GM23248 (cell line): ENCODE measurements around the gene ZCCHC10. TPM values are rescaled to one million over a fixed set of nuclear protein-coding genes. Genes with fewer than 3 reads are reported as not detected.
"Not testable (repeated sequence)": the region's sequence is repeated elsewhere in the genome, so short reads cannot be mapped to it uniquely, and the experiment has no call there.

ENCODE experiments used
- DNase-seq: peaks from one replicate; pipeline ENCODE4 v3.0.0-alpha.2; 2015
- H2AFZ ChIP-seq: fragments of 200-600 bp; sonication (generic); 2 replicates; pipeline ENCODE4 v1.6.1; 2016; ENCODE audit warnings: antibody characterized with exemption
- H3F3A ChIP-seq: fragments of 200-600 bp; sonication (generic); 2 replicates; pipeline ENCODE4 v1.6.1; 2016; ENCODE audit warnings: mild to moderate bottlenecking, antibody characterized with exemption, mixed run types; ENCODE audit not compliant: insufficient read depth
- H3K27ac ChIP-seq: fragments of 200-600 bp; sonication (generic); 2 replicates; pipeline ENCODE4 v1.5.1; 2016; ENCODE audit warnings: mild to moderate bottlenecking
- H3K27me3 ChIP-seq: fragments of 200-600 bp; sonication (generic); replicated peaks from 2 replicates; pipeline ENCODE4 v1.6.1; 2016; ENCODE audit warnings: mild to moderate bottlenecking; ENCODE audit not compliant: insufficient read depth
- H3K36me3 ChIP-seq: fragments of 200-600 bp; sonication (generic); 2 replicates; pipeline ENCODE4 v1.6.1; 2016; ENCODE audit warnings: low read depth, mild to moderate bottlenecking
- H3K4me1 ChIP-seq: fragments of 200-600 bp; sonication (generic); 2 replicates; pipeline ENCODE4 v1.6.1; 2016; ENCODE audit warnings: mild to moderate bottlenecking; ENCODE audit not compliant: insufficient read depth
- H3K4me2 ChIP-seq: fragments of 200-600 bp; sonication (generic); one replicate; pipeline ENCODE4 v1.6.1; 2016; ENCODE audit warnings: mild to moderate bottlenecking; ENCODE audit not compliant: unreplicated experiment
- H3K4me3 ChIP-seq: fragments of 200-600 bp; sonication (generic); 2 replicates; pipeline ENCODE4 v1.5.1; 2016; ENCODE audit warnings: mild to moderate bottlenecking
- H3K79me2 ChIP-seq: fragments of 200-600 bp; sonication (generic); 2 replicates; pipeline ENCODE4 v1.6.1; 2016; ENCODE audit warnings: mild to moderate bottlenecking; ENCODE audit not compliant: insufficient read depth
- H3K9ac ChIP-seq: fragments of 200-600 bp; sonication (generic); 2 replicates; pipeline ENCODE4 v1.6.1; 2016; ENCODE audit warnings: mild to moderate bottlenecking
- H3K9me2 ChIP-seq: fragments of 200-600 bp; sonication (generic); 2 replicates; pipeline ENCODE4 v1.6.1; 2016; ENCODE audit warnings: mixed run types, mild to moderate bottlenecking, moderate library complexity; ENCODE audit not compliant: insufficient read depth
- H3K9me3 ChIP-seq: fragments of 200-600 bp; sonication (generic); one replicate; pipeline ENCODE4 v1.6.1; 2017; ENCODE audit warnings: low read depth
- H4K20me1 ChIP-seq: fragments of 200-600 bp; sonication (generic); 2 replicates; pipeline ENCODE4 v1.6.0; 2016; ENCODE audit not compliant: insufficient read depth
- EZH2 ChIP-seq: fragments of 200-600 bp; sonication (generic); IDR thresholded peaks from 2 replicates; pipeline ENCODE4 v1.6.1; 2018; ENCODE audit warnings: antibody characterized with exemption, mild to moderate bottlenecking; ENCODE audit not compliant: insufficient read depth, poor library complexity, severe bottlenecking
- EZH2phosphoT487 ChIP-seq: fragments of 200-600 bp; sonication (generic); IDR thresholded peaks from 2 replicates; pipeline ENCODE4 v1.6.1; 2018; ENCODE audit warnings: antibody characterized with exemption, moderate library complexity, mild to moderate bottlenecking, low read depth; ENCODE audit not compliant: insufficient read depth
- WGBS, 2 experiments: methylation state at CpG; one replicate each; pipeline ENCODE4 v1.1.6; 2015 to 2017; ENCODE audit warnings: low lambda C conversion rate in 2 of 2, low coverage in 1 of 2; ENCODE audit errors: missing lambda C conversion rate in 2 of 2; 5-methylcytosine and 5-hydroxymethylcytosine counted together
- in situ Hi-C: fragments of 300-500 bp; cut with MboI; formaldehyde crosslinking; loops from 2 replicates; pipeline ENCODE4 v1.15.0; 2020
- polyA plus RNA-seq: library from polyadenylated mRNA; unstranded; fragments of >200 nt; fragmentation: Nextera tagmentation; extraction: Ambion mirVana; gene quantifications from 2 replicates; pipeline ENCODE4 v1.2.1, GENCODE V29; 2016
- total RNA-seq: library from RNA; depleted of rRNA; stranded (reverse); fragments of >200 nt; shearing (Covaris generic); gene quantifications from 2 replicates; pipeline ENCODE4 v1.2.3, GENCODE V29; 2014

ZCCHC10 gene
- total and polyA plus RNA-seq, 2 experiments from 2014 or later, result 9.5 to 22.6 TPM

DNA sequence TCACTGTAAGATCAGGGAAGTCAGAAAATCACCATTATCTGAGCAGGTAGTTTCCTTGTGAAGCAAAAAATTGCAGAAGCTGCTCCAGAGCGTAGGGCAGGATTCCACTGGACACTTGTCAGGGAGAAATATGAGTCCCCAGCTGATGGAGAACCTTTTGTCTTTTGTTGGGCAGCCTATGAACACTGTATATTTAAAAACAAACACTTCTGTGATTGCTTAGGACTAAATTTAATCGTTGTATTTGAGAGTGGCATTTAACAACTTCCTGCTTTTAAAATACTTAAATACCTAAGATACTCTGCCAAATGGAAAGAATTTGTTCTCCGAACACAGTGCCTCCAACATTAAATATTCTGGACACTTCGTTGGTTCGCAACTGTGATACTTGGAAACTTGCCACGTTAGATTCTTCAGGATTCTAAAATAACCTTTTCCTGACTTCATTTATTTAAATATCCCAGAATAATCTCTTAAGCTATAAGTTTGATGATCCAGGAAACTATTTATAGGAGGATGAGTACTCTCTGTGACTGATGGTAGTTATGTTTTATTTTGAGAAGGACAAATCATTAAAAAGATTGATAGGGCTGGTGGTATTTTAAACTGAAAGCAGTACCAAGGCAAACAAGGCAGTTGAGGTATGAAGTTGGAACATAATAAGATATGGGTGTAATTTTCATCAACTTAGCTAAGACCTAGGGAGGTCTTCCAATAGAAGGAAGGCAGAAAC, 22.8 kb upstream of the ZCCHC10 start:
- Histone ChIP-seq H3K9me3 (no peaks in the 10 kb centered on the region), H3K4me1 (peaks cover 20% of the 10 kb centered on the region), H3K79me2 (peaks cover 30% of the 10 kb centered on the region), H3K9me2 (no peaks in the 10 kb centered on the region), H4K20me1 (peaks cover under 1% of the 10 kb centered on the region; the same call in 1 of the 2 replicates), H3K4me2 (peak overlapping the region; percentile 22), H3K27me3 (no peaks in the 10 kb centered on the region), H3K27ac (no peak overlapping the region), H3F3A (peaks cover 25% of the 10 kb centered on the region), H2AFZ (no peak overlapping the region), H3K9ac (no peak overlapping the region; the same call in 1 of the 2 replicates), H3K36me3 (no peaks in the 10 kb centered on the region), H3K4me3 (no peak overlapping the region)
- TF ChIP-seq EZH2phosphoT487, result no peak
- no peak for TF ChIP-seq EZH2
- in situ Hi-C loops, result no loop called here
- 50 to 55% methylated on average over 6 of the region's 6 CpGs for WGBS, 2 experiments
- peak; percentile 25 for DNase-seq

DNA sequence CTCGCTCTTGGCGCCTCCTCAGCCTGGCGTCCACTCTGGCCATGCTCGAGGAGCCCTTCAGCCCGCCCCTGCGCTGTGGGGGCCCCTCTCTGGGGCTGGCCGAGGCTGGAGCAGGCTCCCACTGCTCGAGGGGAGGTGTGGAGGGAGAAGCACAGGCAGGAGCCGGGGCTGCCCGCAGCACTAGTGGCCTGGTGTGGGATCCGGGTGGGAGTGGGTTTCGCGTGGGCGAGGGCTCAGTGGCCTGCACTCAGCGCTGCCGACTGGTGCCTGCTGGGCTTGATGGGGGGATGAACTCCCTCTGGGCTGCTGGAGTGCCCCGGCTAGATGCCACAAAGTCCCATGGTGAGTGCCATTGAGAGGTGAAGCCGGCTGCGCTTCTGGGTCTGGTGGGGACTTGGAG, 21.1 kb upstream of the ZCCHC10 start:
- 88 to 93% methylated on average over 18 to 19 of the region's 19 CpGs for WGBS, 2 experiments
- Histone ChIP-seq H3K4me3 (no peak overlapping the region), H3K36me3 (no peaks in the 10 kb centered on the region), H3K4me1 (peaks cover 15% of the 10 kb centered on the region), H2AFZ (no peak overlapping the region), H3K9ac (no peak overlapping the region), H3F3A (peaks cover 25% of the 10 kb centered on the region), H3K9me2 (no peaks in the 10 kb centered on the region), H3K79me2 (peaks cover 13% of the 10 kb centered on the region), H3K27me3 (no peaks in the 10 kb centered on the region), H3K27ac (no peak overlapping the region), H3K4me2 (no peak overlapping the region), H3K9me3 (no peaks in the 10 kb centered on the region), H4K20me1 (no peaks in the 10 kb centered on the region)
- no peak for TF ChIP-seq EZH2phosphoT487
- no peak for TF ChIP-seq EZH2
- in situ Hi-C loops, result no loop called here
- no peak for DNase-seq

DNA sequence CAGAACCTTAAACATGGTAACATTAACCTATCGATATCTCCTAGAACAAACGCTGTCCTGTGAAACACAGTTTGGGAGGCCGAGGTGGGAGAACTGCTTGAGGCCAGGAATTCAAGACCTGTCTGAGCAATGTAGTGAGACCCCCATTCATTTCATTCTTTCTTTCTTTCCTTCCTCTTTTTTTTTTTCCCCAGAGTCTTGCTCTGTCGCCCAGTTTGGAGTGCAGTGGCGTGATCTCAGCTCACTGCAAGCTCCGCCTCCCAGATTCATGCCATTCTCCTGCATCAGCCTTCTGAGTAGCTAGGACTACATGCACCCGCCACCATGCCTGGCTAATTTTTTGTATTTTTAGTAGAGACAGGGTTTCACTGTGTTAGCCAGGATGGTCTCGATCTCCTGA, 20.2 kb upstream of the ZCCHC10 start:
- H3K27ac ChIP-seq, in situ Hi-C loops, H3K9me3 ChIP-seq, H3K79me2 ChIP-seq, H3K9me2 ChIP-seq, H3K4me3 ChIP-seq, H3K36me3 ChIP-seq, DNase-seq, H3K27me3 ChIP-seq, H4K20me1 ChIP-seq, H3K4me2 ChIP-seq, H3K9ac ChIP-seq: not testable (repeated sequence)
- Histone ChIP-seq H3F3A (peaks cover 25% of the 10 kb centered on the region), H2AFZ (0 out of 2 replicates have a peak overlapping the region, but pooled peaks have one; percentile 30), H3K4me1 (peaks cover 15% of the 10 kb centered on the region)
- 82 to 89% methylated on average over 8 of the region's 8 CpGs for WGBS, 2 experiments

DNA sequence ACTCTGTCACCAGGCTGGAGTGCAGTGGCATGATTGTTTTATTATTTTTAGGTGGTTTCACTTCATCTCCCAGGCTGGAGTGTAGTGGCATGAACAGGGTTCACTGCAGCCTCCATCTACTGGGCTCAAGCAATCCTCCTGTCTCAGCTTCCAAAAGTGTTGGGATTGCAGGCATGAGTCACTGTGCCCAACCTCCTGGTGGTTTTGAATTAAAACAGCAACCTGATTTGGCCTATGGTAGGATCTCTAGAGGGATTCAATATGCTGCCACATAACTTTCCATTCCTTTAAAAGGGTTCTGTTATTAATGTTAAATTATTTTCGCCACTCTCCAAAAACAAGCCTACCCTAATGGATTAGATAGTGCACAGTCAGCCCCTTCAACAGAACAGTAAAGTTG, 15.6 kb upstream of the ZCCHC10 start:
- Histone ChIP-seq H3K4me3 (no peak overlapping the region), H3K27ac (no peak overlapping the region), H3K79me2 (no peaks in the 10 kb centered on the region), H3K9me3 (no peaks in the 10 kb centered on the region), H3K36me3 (no peaks in the 10 kb centered on the region), H3K9me2 (no peaks in the 10 kb centered on the region), H4K20me1 (no peaks in the 10 kb centered on the region), H3K27me3 (no peaks in the 10 kb centered on the region), H3K9ac (no peak overlapping the region), H3K4me2 (no peak overlapping the region), H2AFZ (no peak overlapping the region), H3F3A (no peaks in the 10 kb centered on the region; the same call in 1 of the 2 replicates), H3K4me1 (no peaks in the 10 kb centered on the region)
- in situ Hi-C loops, result no loop called here
- 88 to 92% methylated on average over 1 of the region's 1 CpG for WGBS, 2 experiments
- DNase-seq, result peak; percentile 58
- TF ChIP-seq EZH2phosphoT487 (no peak), EZH2 (no peak)
